H9 (cell line): ENCODE data around the gene FAM200C. TPM values are rescaled to one million over a fixed set of nuclear protein-coding genes. Genes with fewer than 3 reads are reported as not detected.

Experiments
- DNase-seq: peaks from one replicate; pipeline ENCODE4 v3.0.0-alpha.2; 2017
- H2AFZ ChIP-seq: one replicate; pipeline ENCODE4 v1.6.1; 2013; ENCODE audit warnings: mild to moderate bottlenecking, low read length, control low read depth, moderate library complexity
- H2AK5ac ChIP-seq: 2 replicates; pipeline ENCODE4 v1.6.1; 2013; ENCODE audit warnings: low read length, control low read depth, mixed read lengths; ENCODE audit not compliant: insufficient read length
- H2BK120ac ChIP-seq: one replicate; pipeline ENCODE4 v1.6.1; 2013; ENCODE audit warnings: low read depth, mild to moderate bottlenecking, low read length, control low read depth, inconsistent platforms; ENCODE audit not compliant: poor library complexity, severe bottlenecking
- H2BK12ac ChIP-seq: 2 replicates; pipeline ENCODE4 v1.6.1; 2013; ENCODE audit warnings: low read length, control low read depth, mixed read lengths, low read depth; ENCODE audit not compliant: insufficient read length
- H2BK15ac ChIP-seq: 2 replicates; pipeline ENCODE4 v1.6.1; 2013; ENCODE audit warnings: low read depth, low read length, control low read depth
- H2BK20ac ChIP-seq: one replicate; pipeline ENCODE4 v1.6.1; 2013; ENCODE audit warnings: low read depth, mild to moderate bottlenecking, low read length, control low read depth, inconsistent platforms; ENCODE audit not compliant: poor library complexity, severe bottlenecking
- H2BK5ac ChIP-seq: 2 replicates; pipeline ENCODE4 v1.6.1; 2013; ENCODE audit warnings: low read length, control low read depth, mixed read lengths; ENCODE audit not compliant: insufficient read length
- H3K14ac ChIP-seq: 2 replicates; pipeline ENCODE4 v1.6.1; 2013; ENCODE audit warnings: low read length, control low read depth; ENCODE audit not compliant: insufficient read depth
- H3K18ac ChIP-seq: 2 replicates; pipeline ENCODE4 v1.6.1; 2013; ENCODE audit warnings: low read depth, mild to moderate bottlenecking, mixed read lengths, low read length, control low read depth; ENCODE audit not compliant: insufficient read length
- H3K23ac ChIP-seq: 2 replicates; pipeline ENCODE4 v1.6.1; 2013; ENCODE audit warnings: low read length, control low read depth, mixed read lengths, low read depth; ENCODE audit not compliant: insufficient read length
- H3K23me2 ChIP-seq: 2 replicates; pipeline ENCODE4 v1.6.1; 2013; ENCODE audit warnings: low read depth, mild to moderate bottlenecking, mixed read lengths, low read length, control low read depth; ENCODE audit not compliant: insufficient read length, poor library complexity, severe bottlenecking
- H3K27ac ChIP-seq: 2 replicates; pipeline ENCODE4 v1.5.1; 2013; ENCODE audit warnings: low read length, control low read depth, mixed read lengths, low read depth; ENCODE audit not compliant: insufficient read length
- H3K27me3 ChIP-seq: 2 replicates; pipeline ENCODE4 v1.6.1; 2013; ENCODE audit warnings: low read length, control low read depth, inconsistent platforms; ENCODE audit not compliant: insufficient read depth
- H3K4ac ChIP-seq: 2 replicates; pipeline ENCODE4 v1.6.1; 2013; ENCODE audit warnings: low read depth, mild to moderate bottlenecking, control low read depth, inconsistent platforms, low read length, moderate library complexity
- H3K4me1 ChIP-seq: 2 replicates; pipeline ENCODE4 v1.6.1; 2013; ENCODE audit warnings: low read length, control low read depth, inconsistent platforms; ENCODE audit not compliant: insufficient read depth
- H3K4me2 ChIP-seq: 2 replicates; pipeline ENCODE4 v1.6.1; 2013; ENCODE audit warnings: low read length, control low read depth, mixed read lengths; ENCODE audit not compliant: insufficient read length, insufficient read depth
- H3K56ac ChIP-seq: 2 replicates; pipeline ENCODE4 v1.6.1; 2013; ENCODE audit warnings: low read depth, mild to moderate bottlenecking, mixed read lengths, low read length, control low read depth; ENCODE audit not compliant: insufficient read length
- H3K79me1 ChIP-seq: 2 replicates; pipeline ENCODE4 v1.6.1; 2013; ENCODE audit warnings: low read depth, mild to moderate bottlenecking, moderate library complexity, low read length, control low read depth, inconsistent platforms; ENCODE audit not compliant: insufficient read depth, poor library complexity, severe bottlenecking
- H3K79me2 ChIP-seq: 2 replicates; pipeline ENCODE4 v1.6.1; 2013; ENCODE audit warnings: low read length, control low read depth, inconsistent platforms; ENCODE audit not compliant: insufficient read depth
- H3K9ac ChIP-seq: 2 replicates; pipeline ENCODE4 v1.6.1; 2013; ENCODE audit warnings: low read length, control low read depth, mixed read lengths; ENCODE audit not compliant: insufficient read length; ENCODE audit errors: extremely low read depth
- H3K9me3 ChIP-seq: one replicate; pipeline ENCODE4 v1.6.1; 2013; ENCODE audit warnings: low read depth, low read length, inconsistent platforms; ENCODE audit not compliant: control insufficient read depth
- H3T11ph ChIP-seq: one replicate; pipeline ENCODE4 v1.6.1; 2013; ENCODE audit warnings: mild to moderate bottlenecking, low read length, control low read depth, inconsistent platforms
- H4K20me1 ChIP-seq: one replicate; pipeline ENCODE4 v1.6.1; 2013; ENCODE audit not compliant: control insufficient read depth, insufficient read length, insufficient read depth
- H4K5ac ChIP-seq: 2 replicates; pipeline ENCODE4 v1.6.1; 2013; ENCODE audit warnings: low read depth, mild to moderate bottlenecking, mixed read lengths, low read length, control low read depth; ENCODE audit not compliant: insufficient read length
- H4K8ac ChIP-seq: replicated peaks from 2 replicates; pipeline ENCODE4 v1.6.1; 2013; ENCODE audit warnings: low read length, control low read depth, mixed read lengths, low read depth; ENCODE audit not compliant: insufficient read length
- H4K91ac ChIP-seq: 2 replicates; pipeline ENCODE4 v1.6.1; 2013; ENCODE audit warnings: low read depth, mild to moderate bottlenecking, moderate library complexity, mixed read lengths, low read length, control low read depth; ENCODE audit not compliant: insufficient read length
- H3K27ac Mint-ChIP-seq, 3 experiments: 2 replicates in 2 of 3; 3 replicates in 1 of 3; pipeline ENCODE4 v1.8.0; 2020 to 2021; ENCODE audit warnings: mixed read lengths in 3 of 3, mild to moderate bottlenecking in 1 of 3, moderate library complexity in 1 of 3
- H3K27me3 Mint-ChIP-seq: 2 replicates; pipeline ENCODE4 v1.8.0; 2021; ENCODE audit warnings: low read depth, mild to moderate bottlenecking, moderate library complexity, mixed read lengths
- H3K36me3 Mint-ChIP-seq, 3 experiments: 2 replicates in 2 of 3; 3 replicates in 1 of 3; pipeline ENCODE4 v1.8.0; 2020 to 2021; ENCODE audit warnings: low read depth in 3 of 3, mixed read lengths in 3 of 3; ENCODE audit not compliant: insufficient read depth in 1 of 3
- H3K4me1 Mint-ChIP-seq, 2 experiments: 2 replicates each; pipeline ENCODE4 v1.8.0; 2020; ENCODE audit warnings: mixed read lengths in 2 of 2
- H3K4me3 Mint-ChIP-seq, 2 experiments: 2 replicates in 1 of 2; 3 replicates in 1 of 2; pipeline ENCODE4 v1.8.0; 2020 to 2021; ENCODE audit warnings: mild to moderate bottlenecking in 2 of 2, mixed read lengths in 2 of 2, moderate library complexity in 1 of 2
- H3K9me3 Mint-ChIP-seq, 2 experiments: 2 replicates in 1 of 2; 3 replicates in 1 of 2; pipeline ENCODE4 v1.8.0; 2020; ENCODE audit warnings: mild to moderate bottlenecking in 2 of 2, mixed read lengths in 2 of 2, moderate library complexity in 1 of 2
- WGBS: extraction: QIAGEN DNeasy Blood & Tissue Kit; methylation state at CpG from one replicate; pipeline ENCODE4 v1.1.7; 2013; ENCODE audit warnings: missing lambda C conversion rate, low lambda C conversion rate, mixed read lengths; ENCODE audit not compliant: insufficient read length; ENCODE audit errors: extremely low coverage; 5-methylcytosine and 5-hydroxymethylcytosine counted together
- total RNA-seq: library from RNA; stranded (reverse); gene quantifications from 2 replicates; pipeline ENCODE4 v1.2.1, GENCODE V29; 2021
- TF ChIP-seq, protein P1 (sequence below): fragments of 200-600 bp; sonication (generic); conservative IDR thresholded peaks from 3 replicates; pipeline ENCODE4 v1.8.0; 2021; ENCODE audit warnings: antibody characterized with exemption, mild to moderate bottlenecking

Gene FAM200C
- total RNA-seq, 1 experiment from 2014 or later: 4.3 TPM

GRCh38 chr5:160423099-160423498 lies 23.2 kb upstream of the FAM200C start:
- no peak overlapping the region for H3K14ac ChIP-seq
- H3K4me2 ChIP-seq: peak overlapping the region; percentile 81
- no peak overlapping the region for H2BK15ac ChIP-seq
- H2AK5ac ChIP-seq: no peak overlapping the region
- no peak overlapping the region for H2BK12ac ChIP-seq
- H3K27me3 ChIP-seq: no peaks in the 10 kb centered on the region
- no peak overlapping the region for H3K27ac ChIP-seq
- DNase-seq: no peak
- H3K18ac ChIP-seq: no peak overlapping the region
- no peak overlapping the region for H3K4ac ChIP-seq
- no peak overlapping the region for H3K23ac ChIP-seq
- no CpG with 5 or more reads among the region's 2 CpGs for WGBS
- H3K9ac ChIP-seq: peak overlapping the region; percentile 19
- no peak overlapping the region for H4K5ac ChIP-seq
- H3K23me2 ChIP-seq: peaks cover 5% of the 10 kb centered on the region
- no peak overlapping the region for H3K56ac ChIP-seq
- no peak overlapping the region for H2BK120ac ChIP-seq
- H3K4me1 ChIP-seq: peaks cover 8% of the 10 kb centered on the region; the same call in 1 of the 2 replicates
- Mint-ChIP-seq H3K9me3 (no peaks in the 10 kb centered on the region), H3K27ac (no peak overlapping the region), H3K27me3 (no peaks in the 10 kb centered on the region), H3K36me3 (peaks cover 34 to 43% (median 43%) of the 10 kb centered on the region in 3 experiments; a peak in 6 of 7 replicates), H3K4me3 (peak overlapping the region; percentile 91 to 92), H3K4me1 (peaks cover 40 to 50% of the 10 kb centered on the region in 2 experiments)
- no peaks in the 10 kb centered on the region for H4K20me1 ChIP-seq
- peaks cover 6% of the 10 kb centered on the region for H3K79me1 ChIP-seq
- TF ChIP-seq, protein P1, sequence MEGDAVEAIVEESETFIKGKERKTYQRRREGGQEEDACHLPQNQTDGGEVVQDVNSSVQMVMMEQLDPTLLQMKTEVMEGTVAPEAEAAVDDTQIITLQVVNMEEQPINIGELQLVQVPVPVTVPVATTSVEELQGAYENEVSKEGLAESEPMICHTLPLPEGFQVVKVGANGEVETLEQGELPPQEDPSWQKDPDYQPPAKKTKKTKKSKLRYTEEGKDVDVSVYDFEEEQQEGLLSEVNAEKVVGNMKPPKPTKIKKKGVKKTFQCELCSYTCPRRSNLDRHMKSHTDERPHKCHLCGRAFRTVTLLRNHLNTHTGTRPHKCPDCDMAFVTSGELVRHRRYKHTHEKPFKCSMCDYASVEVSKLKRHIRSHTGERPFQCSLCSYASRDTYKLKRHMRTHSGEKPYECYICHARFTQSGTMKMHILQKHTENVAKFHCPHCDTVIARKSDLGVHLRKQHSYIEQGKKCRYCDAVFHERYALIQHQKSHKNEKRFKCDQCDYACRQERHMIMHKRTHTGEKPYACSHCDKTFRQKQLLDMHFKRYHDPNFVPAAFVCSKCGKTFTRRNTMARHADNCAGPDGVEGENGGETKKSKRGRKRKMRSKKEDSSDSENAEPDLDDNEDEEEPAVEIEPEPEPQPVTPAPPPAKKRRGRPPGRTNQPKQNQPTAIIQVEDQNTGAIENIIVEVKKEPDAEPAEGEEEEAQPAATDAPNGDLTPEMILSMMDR: no peak
- H3K79me2 ChIP-seq: peaks cover 6% of the 10 kb centered on the region; the same call in 1 of the 2 replicates
- no peak overlapping the region for H4K91ac ChIP-seq
- H2BK5ac ChIP-seq: no peak overlapping the region
- H2BK20ac ChIP-seq: no peak overlapping the region
- no peaks in the 10 kb centered on the region for H3K9me3 ChIP-seq
- H3T11ph ChIP-seq: no peak overlapping the region
- H2AFZ ChIP-seq: no peak overlapping the region
- H4K8ac ChIP-seq: no peak overlapping the region
